Fibroblast of lung (primary cell): ENCODE results near the gene SYT11. TPM values are rescaled to one million over a fixed set of nuclear protein-coding genes. Genes with fewer than 3 reads are reported as not detected.

Source experiments
- DNase-seq, 2 donors: peaks; one replicate each; pipeline versions ENCODE4 v3.0.0 to v3.0.0-alpha.2; 2010; ENCODE audit warnings: low read depth in 2 of 2
- H2AFZ ChIP-seq: 2 replicates; pipeline ENCODE4 v1.5.1; 2012; ENCODE audit warnings: low read length, control low read depth, inconsistent platforms
- H3K27ac ChIP-seq: 2 replicates; pipeline ENCODE4 v1.5.1; 2011; ENCODE audit warnings: low read length, control low read depth; ENCODE audit not compliant: insufficient read depth
- H3K27me3 ChIP-seq: 2 replicates; pipeline ENCODE4 v1.5.1; 2011; ENCODE audit warnings: mild to moderate bottlenecking, low read length; ENCODE audit not compliant: control insufficient read depth, insufficient read depth
- H3K36me3 ChIP-seq: 2 replicates; pipeline ENCODE4 v1.5.1; 2011; ENCODE audit warnings: low read length; ENCODE audit not compliant: control insufficient read depth, insufficient read depth
- H3K4me1 ChIP-seq: 2 replicates; pipeline ENCODE4 v1.5.1; 2011; ENCODE audit warnings: low read length; ENCODE audit not compliant: control insufficient read depth, insufficient read depth; ENCODE audit errors: extremely low read depth
- H3K4me2 ChIP-seq: 2 replicates; pipeline ENCODE4 v1.5.1; 2011; ENCODE audit warnings: low read length, control low read depth; ENCODE audit not compliant: insufficient read depth; ENCODE audit errors: extremely low read depth
- H3K4me3 ChIP-seq, 4 experiments: fragments of 200-600 bp in 1 of 4; sonication (generic) in 1 of 4; replicated peaks in 1 of 4; 2 replicates each; pipeline ENCODE4 v1.5.1; 2011 to 2016; ENCODE audit warnings: low read length in 4 of 4, low read depth in 3 of 4, mild to moderate bottlenecking in 3 of 4, control low read depth in 2 of 4, inconsistent platforms in 1 of 4, mixed read lengths in 1 of 4; ENCODE audit not compliant: insufficient read depth in 1 of 4; ENCODE audit errors: control extremely low read depth in 1 of 4
- H3K79me2 ChIP-seq: 2 replicates; pipeline ENCODE4 v1.5.1; 2012; ENCODE audit warnings: mild to moderate bottlenecking, low read length, inconsistent platforms; ENCODE audit not compliant: control insufficient read depth, insufficient read depth
- H3K9ac ChIP-seq: 2 replicates; pipeline ENCODE4 v1.5.1; 2011; ENCODE audit warnings: mild to moderate bottlenecking, low read length, control low read depth; ENCODE audit not compliant: insufficient read depth
- H3K9me3 ChIP-seq: 2 replicates; pipeline ENCODE4 v1.5.1; 2012; ENCODE audit warnings: low read depth, low read length; ENCODE audit not compliant: control insufficient read depth, insufficient read depth
- H4K20me1 ChIP-seq: 2 replicates; pipeline ENCODE4 v1.5.1; 2011; ENCODE audit warnings: low read length; ENCODE audit not compliant: control insufficient read depth, insufficient read depth; ENCODE audit errors: extremely low read depth
- CTCF ChIP-seq, 2 donors: IDR thresholded peaks in 1 of 2; conservative IDR thresholded peaks in 1 of 2; 1 replicate in 1 of 2; 2 replicates in 1 of 2; pipeline ENCODE4 v1.5.1; 2011 to 2012; ENCODE audit warnings: low read length in 2 of 2, control low read depth in 1 of 2, inconsistent platforms in 1 of 2, low read depth in 1 of 2, mild to moderate bottlenecking in 1 of 2
- EZH2 ChIP-seq: IDR thresholded peaks from 2 replicates; pipeline ENCODE4 v1.5.1; 2012; ENCODE audit warnings: low read length, control low read depth, mild to moderate bottlenecking; ENCODE audit errors: missing control alignments
- polyA plus RNA-seq, 2 donors: library from polyadenylated mRNA; depleted of rRNA in 1 of 2; stranded (reverse) in 1 of 2; unstranded in 1 of 2; fragments of >200 nt; gene quantifications; 2 replicates each; pipeline ENCODE4 v1.2.1, GENCODE V29; 2011 to 2012; ENCODE audit warnings: missing spikeins in 1 of 2
- total RNA-seq: library from RNA; depleted of rRNA; stranded (reverse); fragments of >200 nt; gene quantifications from 2 replicates; pipeline ENCODE4 v1.2.1, GENCODE V29; 2014

SYT11 gene
- total and polyA plus RNA-seq, 2 donors (not counting 1 experiment from before 2014, with no cell fraction given) = 36.8 to 71.3 TPM

GRCh38 chr1:155847823-155848529 lies 11.4 kb upstream of the SYT11 start:
- TF ChIP-seq EZH2 = no peak
- no peak for TF ChIP-seq CTCF (conservative IDR thresholded peaks at IDR 0.05 in 1 of 2, IDR thresholded peaks at IDR 0.05 in 1 of 2; ENCODE audit: low read depth in 1 of 2, low read length in 2 of 2)
- no peak for DNase-seq
- H3K4me1 ChIP-seq = no peaks in the 10 kb centered on the region
- no peaks in the 10 kb centered on the region for H3K9me3 ChIP-seq
- no peak overlapping the region for H3K27ac ChIP-seq
- peaks cover 6% of the 10 kb centered on the region for H3K36me3 ChIP-seq
- H2AFZ ChIP-seq = no peak overlapping the region
- no peak overlapping the region for H3K4me3 ChIP-seq
- no peak overlapping the region for H3K4me2 ChIP-seq
- no peaks in the 10 kb centered on the region for H4K20me1 ChIP-seq
- H3K79me2 ChIP-seq = peaks cover 64% of the 10 kb centered on the region
- no peaks in the 10 kb centered on the region for H3K27me3 ChIP-seq
- no peak overlapping the region for H3K9ac ChIP-seq

- no peaks in the 10 kb centered on the region for H3K9me3 ChIP-seq
- H4K20me1 ChIP-seq = no peaks in the 10 kb centered on the region
- no peak overlapping the region for H2AFZ ChIP-seq
- H3K9ac ChIP-seq = no peak overlapping the region
- peaks cover 13% of the 10 kb centered on the region for H3K36me3 ChIP-seq
- H3K27ac ChIP-seq = no peak overlapping the region
- H3K4me2 ChIP-seq = no peak overlapping the region
- no peak for TF ChIP-seq CTCF (conservative IDR thresholded peaks at IDR 0.05 in 1 of 2, IDR thresholded peaks at IDR 0.05 in 1 of 2; ENCODE audit: low read depth in 1 of 2, low read length in 2 of 2)
- no peak for TF ChIP-seq EZH2
- no peaks in the 10 kb centered on the region for H3K4me1 ChIP-seq
- H3K4me3 ChIP-seq = no peak overlapping the region
- no peaks in the 10 kb centered on the region for H3K27me3 ChIP-seq
- H3K79me2 ChIP-seq = peaks cover 57% of the 10 kb centered on the region
- no peak for DNase-seq
Observed at GRCh38 chr1:155850345-155850744, 9.0 kb upstream of the SYT11 start.

- peak overlapping the region; percentile 87 for H2AFZ ChIP-seq
- TF ChIP-seq EZH2 (no peak), CTCF (conservative IDR thresholded peaks at IDR 0.05 in 1 of 2, IDR thresholded peaks at IDR 0.05 in 1 of 2; ENCODE audit: low read depth in 1 of 2, low read length in 2 of 2) (no peak)
- peak overlapping the region; percentile 80 for H3K27ac ChIP-seq
- H3K4me1 ChIP-seq = peaks cover 2% of the 10 kb centered on the region
- H3K36me3 ChIP-seq = peaks cover 11% of the 10 kb centered on the region
- H3K4me3 ChIP-seq = peak overlapping the region; percentile 60 to 94 (median 74)
- no peak for DNase-seq
- H3K79me2 ChIP-seq = peaks cover 33% of the 10 kb centered on the region
- H3K9ac ChIP-seq = peak overlapping the region; percentile 69
- H4K20me1 ChIP-seq = no peaks in the 10 kb centered on the region
- peak overlapping the region; percentile 73 for H3K4me2 ChIP-seq
- no peaks in the 10 kb centered on the region for H3K27me3 ChIP-seq
- no peaks in the 10 kb centered on the region for H3K9me3 ChIP-seq
Observed at GRCh38 chr1:155856257-155856974, 3.0 kb upstream of the SYT11 start.
